Activated CD4-positive, alpha-beta T cell treated with anti-CD3 and anti-CD28 coated beads for 24 hours (primary cell): Measurements from ENCODE around the gene APBA2.

Source experiments
- DNase-seq, 2 donors: peaks; one replicate each; pipeline ENCODE4 v3.0.0-alpha.2; 2020; ENCODE audit warnings: low read depth in 2 of 2

Gene APBA2

GRCh38 chr15:29086891-29087290, 201.1 kb downstream of the APBA2 start:
- no peak for DNase-seq

GRCh38 chr15:29087521-29088285, 201.9 kb downstream of the APBA2 start:
- DNase-seq: no peak

GRCh38 chr15:29088666-29089065, 202.9 kb downstream of the APBA2 start:
- DNase-seq: no peak

- no peak for DNase-seq
These were observed 204.2 kb downstream of the APBA2 start for GRCh38 chr15:29089731-29090616.

- DNase-seq: peak; percentile 35 to 47
These were observed 205.1 kb downstream of the APBA2 start for GRCh38 chr15:29090617-29091466.

GRCh38 chr15:29091666-29092065, 205.9 kb downstream of the APBA2 start:
- DNase-seq: no peak

GRCh38 chr15:29092376-29093064, 206.7 kb downstream of the APBA2 start:
- DNase-seq: no peak

GRCh38 chr15:29093065-29093435, 207.3 kb downstream of the APBA2 start:
- no peak for DNase-seq

- DNase-seq: no peak
These were observed 208.0 kb downstream of the APBA2 start for GRCh38 chr15:29093696-29094343.

GRCh38 chr15:29094711-29095110, 208.9 kb downstream of the APBA2 start:
- DNase-seq: no peak

GRCh38 chr15:29095746-29096145, 210.0 kb downstream of the APBA2 start:
- DNase-seq: no peak

GRCh38 chr15:29097168-29097567, 211.4 kb downstream of the APBA2 start:
- DNase-seq: no peak

- DNase-seq: no peak
These were observed 212.2 kb downstream of the APBA2 start for GRCh38 chr15:29097971-29098370.

- DNase-seq: no peak
These were observed 212.9 kb downstream of the APBA2 start for GRCh38 chr15:29098652-29099051.

GRCh38 chr15:29099131-29099880, 213.5 kb downstream of the APBA2 start:
- no peak for DNase-seq

GRCh38 chr15:29100486-29101000, 214.8 kb downstream of the APBA2 start:
- DNase-seq: no peak

- DNase-seq: no peak
These were observed 215.7 kb downstream of the APBA2 start for GRCh38 chr15:29101491-29101890.

GRCh38 chr15:29102173-29102794, 216.5 kb downstream of the APBA2 start:
- DNase-seq: peak; percentile 51 to 59
